G401 (cell line): ENCODE results near the gene ETV6. TPM values are rescaled to one million over a fixed set of nuclear protein-coding genes. Genes with fewer than 3 reads are reported as not detected.

Experiments used
- DNase-seq: peaks from one replicate; pipeline ENCODE4 v3.0.0-alpha.2; 2015; ENCODE audit warnings: low spot score
- in situ Hi-C: cut with HindIII; loops from 2 replicates; pipeline ENCODE4 v1.10.0; 2016; ENCODE audit warnings: low sequenced_read_pairs, mixed read lengths
- total RNA-seq: library from RNA; depleted of rRNA; stranded (reverse); fragments of >200 nt; shearing (Covaris generic); gene quantifications from 2 replicates; pipeline ENCODE4 v1.2.3, GENCODE V29; 2014

The ETV6 gene
- total RNA-seq, 1 experiment from 2014 or later: 1.3 TPM

- in situ Hi-C loops: no loop called here
- no peak for DNase-seq
Measured at GRCh38 chr12:11805680-11806079, 156.2 kb downstream of the ETV6 start.

DNA sequence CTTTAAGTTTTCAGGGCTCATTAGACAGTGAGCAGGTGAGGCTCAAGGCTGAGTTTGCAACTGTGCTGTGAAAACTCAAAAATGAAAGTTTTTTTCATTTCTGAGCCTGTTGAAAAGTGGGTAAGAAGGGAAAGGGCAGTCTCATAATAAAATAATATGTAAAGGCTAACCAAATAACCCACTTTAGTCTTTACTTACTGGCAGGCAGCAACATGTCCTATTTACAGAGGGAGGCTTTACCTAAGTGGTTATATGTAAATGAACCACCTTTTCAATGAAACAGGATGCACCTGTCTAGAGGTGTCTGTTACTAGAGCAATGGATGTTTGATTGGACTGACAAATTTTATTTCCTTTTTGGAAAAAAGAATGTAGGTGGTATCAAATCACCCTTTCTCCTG lies 158.0 kb downstream of the ETV6 start:
- no peak for DNase-seq
- in situ Hi-C loops: no loop called here

DNA sequence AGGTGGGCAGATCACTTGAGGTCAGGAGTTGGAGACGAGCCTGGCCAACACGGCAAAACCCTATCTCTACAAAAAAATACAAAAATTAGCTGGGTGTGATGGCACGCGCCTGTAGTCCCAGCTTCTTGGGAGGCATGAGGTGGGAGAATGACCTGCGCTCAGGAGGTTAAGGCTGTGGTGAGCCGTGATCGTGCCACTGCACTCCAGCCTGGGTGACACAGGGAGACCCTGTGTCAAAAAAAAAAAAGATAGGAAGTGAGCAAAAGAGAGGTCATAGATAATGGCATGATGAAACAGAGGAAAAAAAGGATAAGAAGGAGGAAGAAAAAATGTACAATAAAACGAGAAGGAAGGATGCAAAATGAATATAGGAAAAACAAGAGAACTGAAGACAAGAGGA lies 159.5 kb downstream of the ETV6 start:
- no peak for DNase-seq
- in situ Hi-C loops: no loop called here

DNA sequence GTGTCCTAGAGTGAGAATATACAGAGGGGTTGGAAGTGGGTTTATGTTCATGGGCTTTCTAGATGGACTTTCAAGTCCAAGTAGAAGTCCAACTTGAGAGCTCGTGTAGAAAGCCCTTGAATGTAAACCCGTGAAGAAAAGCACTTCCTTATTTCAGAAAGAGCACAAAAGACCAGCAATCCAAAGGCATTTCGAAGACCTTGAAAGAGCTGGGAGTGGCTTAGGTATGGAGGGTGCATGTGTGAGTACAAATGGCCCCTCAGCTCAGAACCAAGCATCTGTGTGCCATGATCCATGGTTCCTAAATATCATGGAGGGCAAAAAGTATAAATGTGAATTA lies 160.7 kb downstream of the ETV6 start:
- no peak for DNase-seq
- in situ Hi-C loops: no loop called here

- no peak for DNase-seq
- in situ Hi-C loops: no loop called here
Measured at GRCh38 chr12:11811008-11811407, 161.5 kb downstream of the ETV6 start.

DNA sequence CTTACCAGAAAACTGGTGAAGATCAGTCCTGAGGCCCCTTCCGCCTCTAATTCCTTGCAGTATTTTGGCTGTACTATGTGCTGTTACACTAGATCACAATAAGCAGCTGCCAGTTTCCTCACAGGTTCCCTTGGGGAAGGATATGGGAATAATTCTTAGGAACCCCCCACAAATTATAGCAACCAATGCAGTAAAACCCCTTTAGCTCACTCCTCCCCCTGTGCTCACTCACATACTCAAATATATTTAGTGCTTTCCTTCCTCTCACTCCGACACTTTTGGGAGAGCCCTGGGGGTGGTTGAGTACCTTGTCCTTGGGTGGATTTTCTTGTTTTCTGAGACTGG lies 162.7 kb downstream of the ETV6 start:
- in situ Hi-C loops: no loop called here
- no peak for DNase-seq

GRCh38 chr12:11812586-11813437 lies 163.3 kb downstream of the ETV6 start:
- in situ Hi-C loops: no loop called here
- DNase-seq: no peak

DNA sequence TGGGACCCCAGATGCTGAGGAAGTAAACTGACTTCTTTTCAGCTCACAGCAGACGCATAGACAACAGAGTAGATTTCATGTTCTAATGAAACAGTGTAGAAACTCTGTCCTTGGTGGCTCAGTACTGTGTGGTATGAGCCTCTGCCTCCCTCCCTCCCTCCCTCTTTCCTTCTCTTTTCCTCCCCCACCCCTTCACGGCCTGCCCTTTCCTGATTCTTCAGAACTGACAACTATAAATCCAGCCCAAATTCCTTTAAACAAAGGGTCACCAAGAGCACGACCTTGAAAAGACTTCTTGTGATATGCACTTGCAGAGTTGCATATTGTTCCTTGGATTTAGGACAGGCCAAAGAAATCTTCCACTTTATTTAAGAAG lies 164.0 kb downstream of the ETV6 start:
- DNase-seq: no peak
- in situ Hi-C loops: no loop called here

DNA sequence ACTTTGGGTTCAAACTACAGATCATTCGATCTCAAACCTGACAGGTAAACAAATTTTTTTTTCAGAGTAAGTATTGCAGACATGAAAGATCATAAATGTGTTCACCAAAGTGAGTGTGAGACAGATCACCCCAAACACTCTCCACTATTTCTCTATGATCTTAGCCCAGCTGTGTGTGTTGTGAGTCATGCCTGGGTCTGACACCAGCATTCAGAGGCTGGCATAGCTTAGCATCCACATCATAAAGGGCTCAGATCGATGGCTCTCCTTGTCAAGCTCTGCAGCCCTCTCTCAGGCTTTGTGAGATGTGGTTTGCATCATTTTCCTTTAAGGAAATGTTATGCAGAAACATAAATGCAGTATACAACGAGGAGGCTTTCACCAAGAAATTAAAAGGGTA lies 164.9 kb downstream of the ETV6 start:
- in situ Hi-C loops: no loop called here

DNA sequence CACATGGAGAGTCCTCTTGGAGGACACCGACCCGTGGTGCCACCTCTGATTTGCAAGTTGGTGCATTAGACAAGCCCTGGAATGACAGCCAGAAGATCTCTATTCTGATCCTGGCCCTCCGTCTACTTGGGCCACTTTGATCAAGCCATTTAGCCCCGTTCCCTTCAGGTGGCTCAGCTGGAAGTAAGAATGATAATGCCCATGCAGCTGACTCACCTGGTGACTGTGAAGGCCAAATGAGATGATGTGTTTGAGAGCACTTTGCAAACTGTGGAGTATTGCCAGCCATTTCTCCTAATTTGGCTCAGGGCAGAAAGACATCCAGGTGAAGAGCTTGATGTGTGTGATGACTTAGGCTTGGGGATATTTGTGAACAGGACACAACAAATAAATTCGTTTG lies 165.9 kb downstream of the ETV6 start:
- in situ Hi-C loops: no loop called here
- DNase-seq: no peak

More for the DNA sequence above, 164.9 kb downstream of the ETV6 start:
- no peak for DNase-seq

- in situ Hi-C loops: no loop called here
- DNase-seq: no peak
Measured at GRCh38 chr12:11819643-11820042, 170.2 kb downstream of the ETV6 start.

DNA sequence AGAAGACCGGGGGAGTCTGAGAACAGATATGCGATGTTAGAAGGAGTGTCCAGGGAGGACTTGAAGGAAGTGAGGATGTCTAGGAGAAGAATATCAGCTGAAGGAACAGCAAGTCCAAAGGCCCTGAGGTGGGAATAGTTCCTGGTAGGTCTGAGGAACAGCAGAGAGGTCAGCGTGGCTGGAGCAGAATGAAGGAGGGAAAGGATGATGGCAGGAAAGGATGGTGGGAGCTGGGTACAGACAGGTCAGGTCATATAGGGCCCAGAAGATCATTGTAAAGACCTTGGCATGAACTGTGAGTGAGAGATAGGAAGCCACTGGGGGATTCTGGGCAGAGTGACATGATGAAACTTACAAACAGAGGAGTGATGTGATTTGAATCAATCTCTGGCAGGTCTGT lies 171.0 kb downstream of the ETV6 start:
- in situ Hi-C loops: no loop called here
- DNase-seq: no peak

DNA sequence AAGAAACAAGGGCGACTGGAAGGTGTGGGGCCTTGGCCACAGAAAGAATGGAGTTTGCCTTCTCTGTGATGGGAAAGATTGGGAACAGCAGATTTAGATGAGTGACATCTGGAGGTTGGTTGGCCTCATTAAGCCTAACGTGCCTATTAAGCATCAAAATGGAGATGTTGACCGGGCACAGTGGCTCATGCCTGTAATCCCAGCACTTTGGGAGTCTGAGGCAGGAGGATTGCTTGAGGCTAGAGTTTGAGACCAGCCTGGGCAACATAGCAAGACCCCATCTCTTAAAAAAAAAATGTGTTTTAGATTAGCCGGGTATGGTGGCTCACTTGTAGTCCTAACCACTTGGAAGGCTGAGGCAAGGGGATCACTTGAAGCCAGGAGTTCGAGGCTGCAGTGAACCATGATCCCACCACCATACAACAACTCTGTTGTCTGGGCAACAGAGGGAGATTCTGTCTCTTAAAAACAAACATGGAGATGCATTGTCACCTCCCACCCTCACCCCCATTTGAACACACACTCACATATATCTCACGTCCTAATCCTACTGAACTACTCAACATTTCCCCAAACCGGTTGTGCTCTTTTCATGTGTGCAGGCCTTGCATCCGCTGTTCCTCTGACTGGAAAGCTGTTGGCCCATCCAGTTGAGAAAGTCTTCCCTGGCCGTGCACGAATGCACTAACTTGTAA lies 172.1 kb downstream of the ETV6 start:
- in situ Hi-C loops: no loop called here
- no peak for DNase-seq

GRCh38 chr12:11822081-11822834 lies 172.8 kb downstream of the ETV6 start:
- DNase-seq: no peak
- in situ Hi-C loops: no loop called here

DNA sequence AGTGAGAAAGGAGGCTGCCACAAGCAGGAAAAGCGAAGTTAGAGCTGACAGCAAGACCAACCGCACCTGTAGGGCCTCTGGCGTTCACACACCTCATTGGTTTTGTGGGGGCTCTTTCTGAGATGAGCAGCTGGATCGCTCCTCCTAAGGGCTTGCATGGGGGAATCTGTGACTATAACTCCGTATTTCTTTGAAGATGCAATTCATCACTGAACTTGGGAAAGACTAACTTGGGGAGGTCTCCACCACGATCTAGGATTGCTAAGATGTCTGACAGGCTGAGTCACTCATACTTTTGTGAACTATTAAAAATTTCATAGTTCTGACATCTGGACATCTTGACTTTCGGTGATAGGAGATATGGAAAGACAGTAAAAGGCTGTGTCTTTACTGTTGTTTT lies 173.6 kb downstream of the ETV6 start:
- no peak for DNase-seq
- in situ Hi-C loops: no loop called here

DNA sequence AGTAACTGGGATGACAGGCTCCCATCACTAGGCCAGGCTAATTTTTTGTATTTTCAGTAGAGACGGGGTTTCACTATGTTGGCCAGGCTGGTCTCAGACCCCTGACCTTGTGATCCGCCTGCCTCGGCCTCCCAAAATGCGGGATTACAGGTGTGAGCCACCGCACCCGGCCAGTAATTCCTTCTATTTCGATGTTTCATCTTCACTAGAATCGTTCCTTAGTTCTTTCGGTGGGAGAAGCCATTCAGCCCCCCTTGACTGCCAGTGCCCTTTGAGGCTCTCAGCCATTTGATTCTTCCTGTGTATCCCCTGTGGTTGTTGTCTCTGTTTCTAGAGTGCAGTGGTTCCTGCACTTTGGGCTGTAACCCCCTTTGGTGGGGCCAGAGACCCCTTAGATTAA lies 174.1 kb downstream of the ETV6 start:
- no peak for DNase-seq
- in situ Hi-C loops: no loop called here

- in situ Hi-C loops: no loop called here
- DNase-seq: no peak
Measured at GRCh38 chr12:11824069-11824468, 174.6 kb downstream of the ETV6 start.

- in situ Hi-C loops: no loop called here
- DNase-seq: no peak
Measured at GRCh38 chr12:11824736-11825135, 175.3 kb downstream of the ETV6 start.

DNA sequence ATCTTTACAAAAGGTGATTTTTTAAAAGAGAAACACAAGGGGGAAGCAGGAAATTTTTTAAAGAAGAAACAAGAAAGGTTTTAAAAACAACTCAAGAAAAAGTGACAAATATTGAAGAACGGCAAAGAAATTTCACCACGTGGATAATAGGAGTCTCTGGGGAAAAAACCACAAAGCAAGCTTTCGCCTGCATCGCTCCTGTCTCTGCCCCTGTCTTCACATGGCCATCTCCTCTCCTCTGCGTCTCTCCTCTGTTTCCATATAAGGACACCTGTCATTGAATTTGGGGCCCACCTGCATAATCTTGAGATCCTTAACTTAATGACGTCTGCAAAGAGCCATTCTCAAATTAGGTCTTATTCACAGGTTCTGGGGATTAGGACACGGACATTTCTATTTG lies 175.8 kb downstream of the ETV6 start:
- no peak for DNase-seq
- in situ Hi-C loops: no loop called here

DNA sequence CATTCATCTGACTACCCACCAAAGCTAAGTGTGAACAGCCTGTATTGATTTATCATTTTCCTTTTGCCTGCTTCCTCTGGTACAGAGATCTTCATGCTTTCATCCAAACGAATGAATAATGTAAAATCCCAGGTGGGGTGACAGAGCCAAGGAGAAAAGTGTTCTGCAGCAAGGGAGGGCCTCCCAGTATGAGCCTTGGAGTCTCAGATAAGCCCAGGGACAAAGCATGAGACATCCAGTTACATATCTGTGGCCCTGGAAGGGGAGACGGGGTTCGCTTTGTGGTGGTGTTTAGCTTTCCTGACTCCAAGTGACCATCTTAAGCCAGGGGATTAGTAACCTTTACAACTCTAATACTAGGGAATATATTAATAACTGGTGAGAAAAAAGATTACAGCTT lies 177.1 kb downstream of the ETV6 start:
- in situ Hi-C loops: no loop called here
- no peak for DNase-seq
